NCI-H446 (cell line): ENCODE measurements around the gene CHKB.
"Not testable (repeated sequence)": the region's sequence is repeated elsewhere in the genome, so short reads cannot be mapped to it uniquely, and the experiment has no call there.

Experiments
- DNase-seq, 2 experiments: peaks; one replicate each; lab custom pipeline; 2025; lab: John Stamatoyannopoulos, UW

CHKB gene

DNA sequence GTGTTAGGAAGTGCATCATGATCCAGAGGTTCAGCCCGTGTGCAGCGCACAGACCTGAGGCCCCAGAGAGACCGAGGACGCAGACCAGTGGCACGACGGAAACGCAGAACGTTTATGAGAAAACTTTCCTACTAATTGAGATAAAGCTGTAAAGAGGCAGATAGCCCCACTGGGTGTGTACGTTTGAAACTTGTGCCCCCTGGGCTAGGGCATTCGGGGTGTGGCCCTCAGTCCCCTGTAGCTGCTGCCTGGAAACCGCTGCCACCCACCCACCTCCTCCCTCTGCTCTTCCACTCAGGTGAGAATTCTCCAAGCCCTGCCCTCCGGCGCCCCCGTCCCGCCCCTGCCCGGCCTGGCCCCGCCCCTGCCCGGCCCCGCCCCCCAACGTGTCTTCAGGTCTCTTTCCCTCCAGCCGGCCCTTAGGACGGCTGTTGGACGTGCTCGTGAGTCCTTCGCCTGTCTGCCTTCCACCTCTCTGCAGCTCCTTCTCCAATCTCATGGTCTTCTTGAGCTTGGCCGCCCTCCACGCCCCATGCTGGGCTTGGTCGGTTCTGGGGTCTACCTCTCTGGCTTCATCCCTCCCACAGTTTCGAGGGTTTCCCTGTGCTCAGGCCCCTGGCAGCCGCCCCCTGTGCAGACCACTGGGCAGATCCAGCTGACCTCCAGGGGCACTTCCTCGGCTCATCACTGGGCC, 30.0 kb upstream of the CHKB start:
- no peak for DNase-seq

DNA sequence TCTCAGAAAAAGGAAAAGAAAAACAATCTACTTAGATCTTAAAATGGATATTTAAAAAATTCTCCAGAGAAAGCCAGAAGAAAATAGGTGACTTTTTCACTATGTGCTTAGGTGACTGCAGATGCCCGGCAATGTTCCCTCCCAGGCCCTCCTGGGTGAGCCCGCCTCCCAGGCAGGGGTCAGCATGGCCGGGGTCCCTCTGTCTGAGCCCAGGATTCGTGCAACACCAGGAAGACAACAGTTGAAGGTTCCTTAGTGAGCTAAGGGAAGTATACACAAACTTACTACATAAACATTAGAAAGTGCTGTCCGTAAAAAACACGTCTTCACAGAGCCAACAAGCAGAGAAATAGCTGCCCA, 29.5 kb upstream of the CHKB start:
- DNase-seq: no peak

DNA sequence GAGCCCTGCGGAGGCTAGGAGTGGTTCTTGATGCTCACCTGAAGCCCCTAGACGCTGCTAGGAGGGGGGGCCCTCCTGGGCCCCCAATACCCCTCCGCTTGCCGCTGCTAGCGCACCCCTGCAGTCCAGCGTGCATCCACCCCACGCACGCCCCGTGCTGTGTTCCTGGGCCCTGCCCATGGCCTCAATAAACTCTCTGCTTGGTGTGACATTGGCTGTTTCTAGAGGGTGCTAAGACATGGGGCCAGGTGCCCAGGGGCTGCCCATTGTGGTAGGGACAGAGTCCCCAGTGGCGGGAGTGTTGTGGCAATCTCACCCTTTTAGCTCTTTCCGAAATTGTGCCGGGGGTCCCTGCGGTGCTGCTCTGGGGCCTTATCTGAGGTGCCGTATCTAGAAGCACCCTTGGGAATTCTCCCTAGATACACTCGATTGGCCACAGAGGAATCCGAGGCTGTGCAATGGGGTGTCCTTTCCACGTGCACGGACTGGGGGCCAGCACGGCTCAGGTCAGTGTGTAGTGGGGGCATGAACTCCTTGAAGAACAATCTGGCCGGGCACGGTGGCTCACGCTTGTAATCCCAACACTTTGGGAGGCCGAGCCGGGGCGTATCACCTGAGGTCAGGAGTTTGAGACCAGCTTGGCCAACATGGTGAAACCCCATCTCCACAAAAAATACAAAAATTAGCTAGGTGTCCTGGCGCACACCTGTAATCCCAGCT, 28.9 kb upstream of the CHKB start:
- DNase-seq: no peak

DNA sequence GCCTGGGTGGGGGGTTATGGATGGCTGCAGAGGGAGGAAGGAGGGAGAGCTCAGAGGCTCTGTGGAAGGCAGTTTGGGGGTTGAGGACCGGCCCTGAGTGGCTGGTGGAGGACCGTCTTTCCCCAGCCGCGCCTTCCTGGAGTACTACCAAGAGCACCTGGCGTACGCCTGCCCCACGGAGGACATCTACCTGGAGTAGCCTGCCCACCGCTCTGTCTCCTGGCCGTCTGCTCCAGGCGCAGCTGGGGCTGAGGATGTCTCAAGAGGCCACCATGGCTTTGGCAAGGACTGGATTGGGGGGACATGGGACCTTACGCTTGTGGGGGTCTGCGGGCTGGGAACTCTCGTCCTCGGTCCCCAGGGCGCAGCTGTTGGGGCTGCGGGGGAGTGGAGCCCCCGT, 27.9 kb upstream of the CHKB start:
- DNase-seq: no peak

DNA sequence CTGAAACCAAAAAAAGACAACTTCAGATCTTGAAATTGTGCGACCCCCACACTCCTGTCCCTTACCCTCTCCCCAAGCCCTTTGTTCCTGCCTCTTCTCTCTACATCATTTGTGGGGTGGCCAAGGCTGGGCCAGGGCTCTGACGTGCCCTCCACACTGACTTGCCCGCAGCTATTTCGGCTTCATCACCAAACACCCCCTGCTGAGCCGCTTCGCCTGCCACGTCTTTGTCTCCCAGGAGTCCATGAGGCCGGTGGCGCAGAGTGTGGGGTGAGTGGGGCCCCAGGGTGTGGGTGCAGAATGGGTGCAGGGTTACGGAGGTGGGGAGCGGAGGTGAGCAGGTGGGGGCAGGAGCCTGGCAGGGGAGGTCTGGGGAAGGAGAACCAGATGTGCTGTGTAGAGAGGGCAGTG, 27.4 kb upstream of the CHKB start:
- no peak for DNase-seq

DNA sequence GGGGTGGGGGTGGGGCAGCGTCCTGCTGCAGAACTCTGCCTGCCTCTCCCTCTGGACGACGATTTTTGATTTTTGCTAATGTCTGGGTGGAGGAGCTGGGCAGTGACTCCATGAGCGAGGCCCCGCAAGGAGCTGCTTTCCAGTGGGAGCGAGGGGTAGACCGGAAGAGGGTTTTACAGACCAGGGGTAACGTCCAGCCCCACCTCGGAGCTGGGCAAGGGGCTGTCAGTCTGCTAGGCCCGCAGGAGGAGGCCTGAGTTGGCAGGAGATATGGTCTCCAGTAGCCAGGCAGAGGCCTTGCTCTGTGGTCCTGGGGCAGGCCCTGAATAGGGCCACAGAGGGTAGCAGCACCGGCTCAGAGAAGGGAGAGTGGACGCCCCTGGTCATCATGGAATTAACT, 26.9 kb upstream of the CHKB start:
- DNase-seq: no peak

DNA sequence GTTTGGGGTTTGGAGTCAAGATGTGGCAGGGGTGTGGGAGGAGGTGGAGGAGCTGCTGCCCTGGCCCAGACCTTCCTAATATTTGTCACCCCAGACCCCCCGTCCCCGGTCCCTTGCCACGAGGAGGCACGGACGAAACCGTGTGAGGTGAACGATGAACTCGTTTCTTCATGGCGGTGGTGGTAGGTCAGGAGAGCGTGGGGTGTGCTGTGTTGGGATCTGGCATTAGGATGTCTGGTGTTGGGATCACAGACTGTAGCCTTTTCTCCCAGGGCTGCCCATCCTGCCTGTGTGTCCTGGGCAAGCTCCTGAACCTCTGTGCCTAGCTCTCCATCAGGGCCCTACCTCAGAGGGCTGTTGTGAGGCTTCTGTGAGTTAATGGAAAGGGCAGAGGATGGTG, 26.3 kb upstream of the CHKB start:
- DNase-seq: no peak

DNA sequence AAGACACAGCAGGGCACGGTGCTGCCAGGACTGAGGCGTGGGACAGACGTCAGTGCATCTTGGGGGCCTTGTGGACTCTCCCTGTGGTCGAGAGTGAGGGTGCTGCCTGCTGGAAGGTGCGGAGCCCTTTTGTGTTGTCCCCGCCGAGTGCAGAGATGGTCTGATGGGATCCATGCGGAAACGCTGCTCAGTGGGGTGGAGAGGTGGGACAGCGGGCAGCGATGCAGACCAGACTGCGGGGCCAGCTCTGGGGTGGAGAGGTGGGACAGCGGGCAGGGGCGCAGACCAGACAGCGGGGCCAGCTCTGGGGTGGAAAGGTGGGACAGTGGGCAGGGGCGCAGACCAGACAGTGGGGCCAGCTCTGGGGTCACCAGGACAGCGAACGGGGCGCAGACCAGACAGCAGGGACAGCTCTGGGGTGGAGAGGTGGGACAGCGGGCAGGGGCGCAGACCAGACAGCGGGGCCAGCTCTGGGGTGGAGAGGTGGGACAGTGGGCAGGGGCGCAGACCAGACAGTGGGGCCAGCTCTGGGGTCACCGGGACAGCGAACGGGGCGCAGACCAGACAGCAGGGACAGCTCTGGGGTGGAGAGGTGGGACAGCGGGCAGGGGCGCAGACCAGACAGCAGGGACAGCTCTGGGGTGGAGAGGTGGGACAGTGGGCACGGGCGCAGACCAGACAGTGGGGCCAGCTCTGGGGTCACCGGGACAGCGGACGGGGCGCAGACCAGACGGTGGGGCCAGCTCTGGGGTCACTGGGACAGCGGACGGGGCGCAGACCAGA, 25.6 kb upstream of the CHKB start:
- not testable (repeated sequence) for DNase-seq

DNA sequence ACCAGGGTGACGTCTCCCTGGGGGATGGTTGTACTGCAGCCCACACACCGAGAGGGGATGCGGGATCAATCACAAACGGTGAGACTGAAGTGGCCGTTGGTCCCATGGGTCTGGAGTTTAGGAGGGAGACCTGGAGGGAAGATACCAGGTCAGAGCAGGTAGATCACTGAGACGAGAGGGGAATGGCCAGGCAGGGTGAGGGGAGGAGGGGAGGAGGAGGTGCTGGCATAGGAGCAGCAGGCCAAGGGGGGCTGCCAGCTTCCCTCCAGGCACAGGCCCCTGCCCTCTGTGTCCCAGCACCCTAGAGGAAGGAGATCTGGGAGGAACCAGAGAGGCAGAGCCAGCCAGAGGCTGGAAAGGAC, 25.0 kb upstream of the CHKB start:
- no peak for DNase-seq

DNA sequence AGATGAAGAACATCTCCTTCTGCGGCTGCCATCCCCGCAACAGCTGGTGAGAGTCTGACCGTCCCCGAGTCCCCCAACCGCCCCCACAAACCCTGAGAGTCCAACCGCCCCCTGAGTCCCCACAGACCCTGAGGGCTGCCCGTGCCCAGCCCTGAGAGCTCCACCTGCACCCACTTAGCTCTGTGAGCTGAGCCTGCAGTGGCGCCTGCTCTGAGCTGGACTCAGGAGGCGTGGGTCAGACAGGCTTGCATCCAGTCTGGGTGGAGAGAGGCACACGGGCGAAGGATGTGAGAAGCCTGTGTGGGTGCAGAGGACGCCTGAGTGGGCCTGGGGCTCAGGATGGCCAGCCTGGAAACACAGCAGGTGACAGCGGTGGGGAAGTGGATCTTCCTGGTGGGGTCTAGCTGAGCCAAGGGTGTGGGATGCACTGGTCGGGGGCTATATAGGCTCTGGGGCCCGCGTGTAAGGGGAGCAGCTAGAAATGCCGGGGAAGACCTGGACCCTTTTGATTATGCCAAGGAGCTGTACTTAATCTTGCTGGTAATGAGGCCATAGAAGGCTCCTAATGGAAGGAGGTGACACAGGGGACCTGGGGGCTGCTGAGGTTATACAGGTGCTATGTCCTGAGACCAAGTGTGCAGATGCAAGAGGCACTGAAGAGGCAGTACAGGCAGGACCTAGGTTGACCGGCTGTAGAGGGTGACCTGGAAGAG, 24.5 kb upstream of the CHKB start:
- DNase-seq: no peak

DNA sequence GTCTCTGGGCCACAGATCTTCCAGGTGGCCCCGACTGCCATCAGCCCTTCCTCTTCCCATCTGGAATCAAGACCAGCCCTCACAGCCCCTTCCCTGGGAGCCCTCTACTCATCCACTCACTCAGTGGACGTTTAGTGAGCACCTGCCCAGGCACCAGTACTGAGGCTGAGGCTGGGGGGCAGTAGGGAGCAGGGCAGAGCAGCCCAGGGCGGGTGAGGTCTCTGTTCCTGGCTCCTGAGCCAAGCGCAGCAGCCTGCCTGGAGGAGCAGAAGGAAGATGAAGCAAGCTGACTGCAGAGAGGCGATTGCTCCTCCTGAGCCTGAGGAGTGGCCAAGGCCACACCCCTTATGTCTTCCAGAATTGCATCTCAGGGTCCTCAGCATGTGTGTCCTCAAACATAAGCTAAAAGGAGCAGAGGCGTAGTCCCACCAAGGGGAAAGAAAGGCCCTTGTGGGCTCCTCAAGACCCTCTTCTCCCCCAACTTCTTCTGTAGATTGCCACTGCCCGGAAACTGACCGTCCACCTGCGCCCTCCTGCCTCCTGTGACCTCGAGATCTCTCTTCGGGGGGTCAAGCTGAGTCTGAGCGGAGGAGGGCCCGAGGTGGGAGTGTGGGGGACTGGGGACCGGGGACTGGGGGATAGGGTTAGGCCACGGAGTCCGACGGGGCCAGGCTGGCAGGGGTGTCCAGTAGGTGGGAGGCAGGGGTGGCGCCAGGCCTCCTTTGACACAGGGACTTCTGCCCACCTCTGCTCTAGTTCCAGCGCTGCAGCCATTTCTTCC, 23.7 kb upstream of the CHKB start:
- DNase-seq: no peak

DNA sequence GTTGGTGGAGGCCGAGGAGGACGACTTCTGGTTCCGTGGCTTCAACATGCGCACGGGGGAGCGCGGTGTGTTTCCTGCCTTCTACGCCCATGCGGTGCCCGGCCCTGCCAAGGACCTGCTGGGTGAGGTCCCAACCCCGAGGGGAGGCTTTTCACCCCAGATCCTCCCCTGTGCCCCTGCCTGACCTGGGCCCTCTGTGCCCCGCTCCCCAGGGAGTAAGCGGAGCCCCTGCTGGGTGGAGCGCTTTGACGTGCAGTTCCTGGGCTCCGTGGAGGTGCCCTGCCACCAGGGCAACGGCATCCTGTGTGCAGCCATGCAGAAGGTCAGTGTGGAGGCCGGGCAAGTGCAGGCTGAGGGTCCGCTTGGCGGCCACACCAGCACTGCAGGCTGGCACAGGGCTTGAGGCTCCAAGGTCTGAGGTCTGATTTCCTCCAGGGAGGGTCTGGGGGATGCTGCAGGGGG, 23.0 kb upstream of the CHKB start:
- DNase-seq: no peak

DNA sequence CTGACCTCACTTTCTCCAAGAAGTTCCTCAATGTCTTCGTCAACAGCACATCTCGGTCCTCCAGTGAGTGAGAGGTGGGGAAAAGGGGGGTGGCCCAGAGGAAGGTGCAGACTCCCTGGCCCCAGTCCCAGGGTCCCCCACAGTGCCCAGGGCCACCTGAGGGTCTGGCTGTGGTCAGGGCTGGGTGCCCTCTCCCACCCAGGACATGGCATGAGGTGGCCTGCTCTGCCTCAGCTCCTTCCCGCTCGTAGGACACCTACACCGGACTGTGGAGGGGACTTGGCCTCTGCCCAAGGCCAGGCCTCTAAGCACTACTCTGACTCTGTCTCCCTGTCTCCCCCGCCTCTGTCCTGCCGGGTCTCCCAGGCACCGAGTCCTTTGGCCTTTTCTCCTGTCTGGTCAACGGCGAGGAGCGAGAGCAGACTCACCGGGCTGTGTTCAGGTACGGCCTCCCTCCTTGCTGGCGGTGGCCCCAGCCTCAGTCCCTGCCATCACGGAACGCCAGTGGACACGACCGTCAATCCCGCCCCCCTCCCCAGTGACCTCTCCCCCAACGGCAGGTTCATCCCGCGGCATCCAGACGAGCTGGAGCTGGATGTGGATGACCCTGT, 22.5 kb upstream of the CHKB start:
- DNase-seq: no peak

DNA sequence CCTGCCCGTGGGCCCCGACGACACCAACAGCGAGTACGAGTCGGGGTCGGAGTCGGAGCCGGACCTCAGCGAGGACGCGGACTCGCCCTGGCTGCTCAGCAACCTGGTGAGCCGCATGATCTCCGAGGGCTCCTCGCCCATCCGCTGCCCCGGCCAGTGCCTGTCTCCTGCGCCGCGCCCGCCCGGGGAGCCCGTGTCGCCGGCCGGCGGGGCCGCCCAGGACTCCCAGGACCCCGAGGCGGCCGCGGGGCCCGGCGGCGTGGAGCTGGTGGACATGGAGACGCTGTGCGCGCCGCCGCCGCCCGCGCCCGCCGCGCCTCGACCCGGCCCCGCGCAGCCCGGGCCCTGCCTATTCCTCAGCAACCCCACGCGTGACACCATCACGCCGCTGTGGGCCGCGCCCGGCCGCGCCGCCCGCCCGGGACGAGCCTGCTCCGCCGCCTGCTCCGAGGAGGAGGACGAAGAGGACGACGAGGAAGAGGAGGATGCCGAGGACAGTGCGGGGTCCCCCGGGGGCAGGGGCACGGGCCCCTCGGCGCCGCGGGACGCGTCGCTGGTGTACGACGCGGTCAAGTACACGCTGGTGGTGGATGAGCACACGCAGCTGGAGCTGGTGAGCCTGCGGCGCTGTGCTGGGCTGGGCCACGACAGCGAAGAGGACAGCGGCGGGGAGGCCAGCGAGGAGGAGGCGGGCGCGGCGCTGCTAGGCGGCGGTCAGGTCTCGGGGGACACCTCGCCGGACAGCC, 21.8 kb upstream of the CHKB start:
- no peak for DNase-seq

DNA sequence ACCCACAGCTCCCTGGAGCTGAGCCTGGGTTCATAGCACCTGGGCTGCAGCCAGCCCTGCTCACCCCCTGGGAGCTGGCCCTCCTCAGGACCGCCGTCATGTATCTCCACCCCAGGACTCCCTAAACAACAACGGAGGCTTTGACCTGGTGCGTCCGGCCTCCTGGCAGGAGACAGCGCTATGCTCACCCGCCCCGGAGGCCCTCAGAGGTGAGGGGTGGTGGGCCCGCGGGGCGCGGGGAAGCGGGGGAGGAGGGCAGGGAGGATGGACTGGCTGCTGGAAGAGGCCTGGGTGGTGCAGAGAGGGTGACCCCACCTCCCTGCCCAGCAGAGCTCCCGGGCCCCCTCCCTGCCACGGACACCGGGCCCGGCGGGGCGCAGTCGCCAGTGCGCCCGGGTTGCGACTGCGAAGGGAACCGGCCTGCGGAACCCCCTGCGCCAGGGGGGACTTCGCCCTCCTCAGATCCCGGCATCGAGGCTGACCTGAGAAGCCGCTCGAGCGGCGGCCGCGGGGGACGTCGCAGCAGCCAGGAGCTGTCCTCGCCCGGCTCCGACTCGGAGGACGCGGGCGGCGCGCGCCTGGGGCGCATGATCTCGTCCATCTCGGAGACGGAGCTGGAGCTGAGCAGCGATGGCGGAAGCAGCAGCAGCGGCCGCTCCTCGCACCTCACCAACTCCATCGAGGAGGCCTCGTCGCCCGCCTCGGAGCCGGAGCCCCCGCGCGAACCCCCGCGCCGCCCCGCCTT, 21.0 kb upstream of the CHKB start:
- DNase-seq: no peak

DNA sequence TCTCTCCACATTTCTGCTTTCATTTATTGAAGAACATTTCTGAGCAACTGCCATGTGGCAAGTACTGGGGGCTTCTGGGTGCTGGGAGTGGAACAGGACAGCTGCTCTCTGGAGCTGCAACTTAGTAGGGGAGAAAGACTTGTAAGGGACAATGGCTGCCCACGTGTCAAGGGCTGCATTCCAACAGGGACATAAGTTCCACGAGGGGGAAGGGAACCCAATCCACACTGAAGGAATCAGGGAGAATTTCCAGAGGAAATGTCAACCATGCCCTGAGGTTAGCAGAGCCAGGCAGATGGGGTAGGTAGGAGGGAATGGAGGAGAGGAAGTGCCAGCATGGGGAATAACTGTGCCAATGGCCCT, 19.7 kb upstream of the CHKB start:
- DNase-seq: no peak

DNA sequence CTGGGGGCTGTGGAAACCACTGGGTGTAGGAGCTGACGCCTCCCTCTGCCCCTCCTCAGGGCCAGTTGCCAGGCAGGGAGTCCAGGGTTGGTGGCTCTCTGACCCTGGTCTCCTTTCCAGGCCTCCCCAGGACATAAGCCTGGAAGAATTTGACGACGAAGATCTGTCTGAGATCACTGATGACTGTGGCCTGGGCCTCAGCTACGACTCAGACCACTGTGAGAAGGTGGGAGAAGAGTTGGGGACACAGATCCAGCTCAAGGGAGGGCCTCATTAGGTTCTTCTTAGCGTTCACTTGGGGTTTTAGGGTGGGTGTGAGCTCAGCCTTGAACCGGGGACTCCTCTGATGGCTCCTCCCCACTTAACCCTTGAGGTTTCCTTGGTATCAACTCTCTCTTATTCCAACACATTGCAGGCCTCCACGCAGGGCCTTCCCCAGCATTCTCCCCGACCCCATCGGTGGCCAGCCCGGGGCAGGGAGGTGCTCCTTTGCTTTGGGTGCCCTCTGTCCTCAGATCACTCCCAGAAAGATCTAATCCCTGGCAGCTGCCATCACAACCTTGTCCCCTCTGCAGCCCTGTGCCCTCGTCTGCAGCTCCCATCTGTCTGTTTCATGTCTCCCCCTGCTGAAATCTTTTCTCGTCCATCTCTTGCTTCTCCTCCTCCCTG, 19.2 kb upstream of the CHKB start:
- DNase-seq: no peak

DNA sequence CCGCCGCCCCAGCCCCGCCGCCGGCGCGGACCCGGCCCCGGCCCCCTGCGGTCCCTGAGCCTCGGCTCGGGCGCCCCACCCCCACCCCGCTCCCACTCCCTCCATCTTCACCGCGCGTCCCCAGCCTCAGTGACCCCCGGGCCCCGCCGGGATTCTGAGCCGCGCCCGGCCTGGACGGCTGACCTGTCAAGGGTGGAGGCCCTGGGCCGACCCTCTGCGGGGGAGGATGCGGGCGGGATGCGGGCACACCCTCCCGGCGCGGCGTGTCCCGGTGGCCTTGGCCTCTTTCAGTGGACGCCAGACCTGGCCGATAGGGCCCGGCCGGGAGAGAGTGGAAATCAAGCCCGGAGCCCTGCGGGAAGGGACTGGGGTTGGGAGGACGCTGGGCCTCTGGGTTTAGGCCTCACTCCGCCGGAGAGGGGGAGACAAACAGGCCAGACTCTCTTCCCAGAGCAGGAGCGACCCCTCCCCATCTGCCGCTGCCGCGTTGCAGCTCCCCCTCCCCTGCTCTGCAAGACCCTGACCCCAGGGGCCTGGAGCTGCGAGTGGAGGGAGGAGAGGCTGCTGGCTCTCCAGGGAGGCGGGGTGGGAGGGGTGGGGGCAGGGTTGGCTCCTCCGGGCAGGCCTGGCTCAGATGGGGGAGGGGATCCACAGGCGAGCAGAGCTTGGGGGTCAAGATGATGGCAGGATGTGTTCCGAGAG, 18.5 kb upstream of the CHKB start:
- no peak for DNase-seq

DNA sequence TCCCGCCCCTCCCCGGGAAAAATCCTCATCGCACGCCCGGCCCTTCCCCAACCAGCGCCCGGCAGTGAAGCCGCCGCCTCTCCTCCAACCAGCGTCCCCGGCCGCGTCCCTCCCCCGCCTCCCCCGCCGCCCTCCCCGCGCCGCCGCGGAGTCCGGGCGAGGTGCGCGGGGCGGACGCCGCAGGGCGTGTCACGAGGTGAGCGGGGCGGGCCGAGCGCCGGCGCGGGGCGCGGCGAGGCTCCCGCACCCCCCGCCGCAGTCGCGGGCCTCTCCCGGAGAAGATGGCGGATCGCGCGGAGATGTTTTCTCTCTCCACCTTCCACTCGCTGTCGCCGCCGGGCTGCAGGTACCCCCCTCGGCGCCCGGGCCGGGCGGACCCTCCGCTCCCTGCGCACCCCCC, 17.9 kb upstream of the CHKB start, which contains the start of gene MAPK8IP2:
Gene MAPK8IP2 (plus strand): TSS at position 256 of the 400 bp plus-strand sequence. CDS start 26 bp downstream, at position 282.
- peak in 1 of 2 experiments; percentile 58 for DNase-seq
